H9 (cell line): ENCODE results near the gene CNRIP1. TPM values are rescaled to one million over a fixed set of nuclear protein-coding genes. Genes with fewer than 3 reads are reported as not detected.

Experiments
- DNase-seq: peaks from one replicate; pipeline ENCODE4 v3.0.0-alpha.2; 2017
- H2AFZ ChIP-seq: one replicate; pipeline ENCODE4 v1.6.1; 2013; ENCODE audit warnings: mild to moderate bottlenecking, low read length, control low read depth, moderate library complexity
- H2AK5ac ChIP-seq: 2 replicates; pipeline ENCODE4 v1.6.1; 2013; ENCODE audit warnings: low read length, control low read depth, mixed read lengths; ENCODE audit not compliant: insufficient read length
- H2BK120ac ChIP-seq: one replicate; pipeline ENCODE4 v1.6.1; 2013; ENCODE audit warnings: low read depth, mild to moderate bottlenecking, low read length, control low read depth, inconsistent platforms; ENCODE audit not compliant: poor library complexity, severe bottlenecking
- H2BK12ac ChIP-seq: 2 replicates; pipeline ENCODE4 v1.6.1; 2013; ENCODE audit warnings: low read length, control low read depth, mixed read lengths, low read depth; ENCODE audit not compliant: insufficient read length
- H2BK15ac ChIP-seq: 2 replicates; pipeline ENCODE4 v1.6.1; 2013; ENCODE audit warnings: low read depth, low read length, control low read depth
- H2BK20ac ChIP-seq: one replicate; pipeline ENCODE4 v1.6.1; 2013; ENCODE audit warnings: low read depth, mild to moderate bottlenecking, low read length, control low read depth, inconsistent platforms; ENCODE audit not compliant: poor library complexity, severe bottlenecking
- H2BK5ac ChIP-seq: 2 replicates; pipeline ENCODE4 v1.6.1; 2013; ENCODE audit warnings: low read length, control low read depth, mixed read lengths; ENCODE audit not compliant: insufficient read length
- H3K14ac ChIP-seq: 2 replicates; pipeline ENCODE4 v1.6.1; 2013; ENCODE audit warnings: low read length, control low read depth; ENCODE audit not compliant: insufficient read depth
- H3K18ac ChIP-seq: 2 replicates; pipeline ENCODE4 v1.6.1; 2013; ENCODE audit warnings: low read depth, mild to moderate bottlenecking, mixed read lengths, low read length, control low read depth; ENCODE audit not compliant: insufficient read length
- H3K23ac ChIP-seq: 2 replicates; pipeline ENCODE4 v1.6.1; 2013; ENCODE audit warnings: low read length, control low read depth, mixed read lengths, low read depth; ENCODE audit not compliant: insufficient read length
- H3K23me2 ChIP-seq: 2 replicates; pipeline ENCODE4 v1.6.1; 2013; ENCODE audit warnings: low read depth, mild to moderate bottlenecking, mixed read lengths, low read length, control low read depth; ENCODE audit not compliant: insufficient read length, poor library complexity, severe bottlenecking
- H3K27ac ChIP-seq: 2 replicates; pipeline ENCODE4 v1.5.1; 2013; ENCODE audit warnings: low read length, control low read depth, mixed read lengths, low read depth; ENCODE audit not compliant: insufficient read length
- H3K27me3 ChIP-seq: 2 replicates; pipeline ENCODE4 v1.6.1; 2013; ENCODE audit warnings: low read length, control low read depth, inconsistent platforms; ENCODE audit not compliant: insufficient read depth
- H3K4ac ChIP-seq: 2 replicates; pipeline ENCODE4 v1.6.1; 2013; ENCODE audit warnings: low read depth, mild to moderate bottlenecking, control low read depth, inconsistent platforms, low read length, moderate library complexity
- H3K4me1 ChIP-seq: 2 replicates; pipeline ENCODE4 v1.6.1; 2013; ENCODE audit warnings: low read length, control low read depth, inconsistent platforms; ENCODE audit not compliant: insufficient read depth
- H3K4me2 ChIP-seq: 2 replicates; pipeline ENCODE4 v1.6.1; 2013; ENCODE audit warnings: low read length, control low read depth, mixed read lengths; ENCODE audit not compliant: insufficient read length, insufficient read depth
- H3K56ac ChIP-seq: 2 replicates; pipeline ENCODE4 v1.6.1; 2013; ENCODE audit warnings: low read depth, mild to moderate bottlenecking, mixed read lengths, low read length, control low read depth; ENCODE audit not compliant: insufficient read length
- H3K79me1 ChIP-seq: 2 replicates; pipeline ENCODE4 v1.6.1; 2013; ENCODE audit warnings: low read depth, mild to moderate bottlenecking, moderate library complexity, low read length, control low read depth, inconsistent platforms; ENCODE audit not compliant: insufficient read depth, poor library complexity, severe bottlenecking
- H3K79me2 ChIP-seq: 2 replicates; pipeline ENCODE4 v1.6.1; 2013; ENCODE audit warnings: low read length, control low read depth, inconsistent platforms; ENCODE audit not compliant: insufficient read depth
- H3K9ac ChIP-seq: 2 replicates; pipeline ENCODE4 v1.6.1; 2013; ENCODE audit warnings: low read length, control low read depth, mixed read lengths; ENCODE audit not compliant: insufficient read length; ENCODE audit errors: extremely low read depth
- H3K9me3 ChIP-seq: one replicate; pipeline ENCODE4 v1.6.1; 2013; ENCODE audit warnings: low read depth, low read length, inconsistent platforms; ENCODE audit not compliant: control insufficient read depth
- H3T11ph ChIP-seq: one replicate; pipeline ENCODE4 v1.6.1; 2013; ENCODE audit warnings: mild to moderate bottlenecking, low read length, control low read depth, inconsistent platforms
- H4K20me1 ChIP-seq: one replicate; pipeline ENCODE4 v1.6.1; 2013; ENCODE audit not compliant: control insufficient read depth, insufficient read length, insufficient read depth
- H4K5ac ChIP-seq: 2 replicates; pipeline ENCODE4 v1.6.1; 2013; ENCODE audit warnings: low read depth, mild to moderate bottlenecking, mixed read lengths, low read length, control low read depth; ENCODE audit not compliant: insufficient read length
- H4K8ac ChIP-seq: replicated peaks from 2 replicates; pipeline ENCODE4 v1.6.1; 2013; ENCODE audit warnings: low read length, control low read depth, mixed read lengths, low read depth; ENCODE audit not compliant: insufficient read length
- H4K91ac ChIP-seq: 2 replicates; pipeline ENCODE4 v1.6.1; 2013; ENCODE audit warnings: low read depth, mild to moderate bottlenecking, moderate library complexity, mixed read lengths, low read length, control low read depth; ENCODE audit not compliant: insufficient read length
- H3K27ac Mint-ChIP-seq, 3 experiments: 2 replicates in 2 of 3; 3 replicates in 1 of 3; pipeline ENCODE4 v1.8.0; 2020 to 2021; ENCODE audit warnings: mixed read lengths in 3 of 3, mild to moderate bottlenecking in 1 of 3, moderate library complexity in 1 of 3
- H3K27me3 Mint-ChIP-seq: 2 replicates; pipeline ENCODE4 v1.8.0; 2021; ENCODE audit warnings: low read depth, mild to moderate bottlenecking, moderate library complexity, mixed read lengths
- H3K36me3 Mint-ChIP-seq, 3 experiments: 2 replicates in 2 of 3; 3 replicates in 1 of 3; pipeline ENCODE4 v1.8.0; 2020 to 2021; ENCODE audit warnings: low read depth in 3 of 3, mixed read lengths in 3 of 3; ENCODE audit not compliant: insufficient read depth in 1 of 3
- H3K4me1 Mint-ChIP-seq, 2 experiments: 2 replicates each; pipeline ENCODE4 v1.8.0; 2020; ENCODE audit warnings: mixed read lengths in 2 of 2
- H3K4me3 Mint-ChIP-seq, 2 experiments: 2 replicates in 1 of 2; 3 replicates in 1 of 2; pipeline ENCODE4 v1.8.0; 2020 to 2021; ENCODE audit warnings: mild to moderate bottlenecking in 2 of 2, mixed read lengths in 2 of 2, moderate library complexity in 1 of 2
- H3K9me3 Mint-ChIP-seq, 2 experiments: 2 replicates in 1 of 2; 3 replicates in 1 of 2; pipeline ENCODE4 v1.8.0; 2020; ENCODE audit warnings: mild to moderate bottlenecking in 2 of 2, mixed read lengths in 2 of 2, moderate library complexity in 1 of 2
- CTCF ChIP-seq: fragments of 200-600 bp; sonication (generic); conservative IDR thresholded peaks from 3 replicates; pipeline ENCODE4 v1.8.0; 2021; ENCODE audit warnings: antibody characterized with exemption, mild to moderate bottlenecking
- WGBS: extraction: QIAGEN DNeasy Blood & Tissue Kit; methylation state at CpG from one replicate; pipeline ENCODE4 v1.1.7; 2013; ENCODE audit warnings: missing lambda C conversion rate, low lambda C conversion rate, mixed read lengths; ENCODE audit not compliant: insufficient read length; ENCODE audit errors: extremely low coverage; 5-methylcytosine and 5-hydroxymethylcytosine counted together
- total RNA-seq: library from RNA; stranded (reverse); gene quantifications from 2 replicates; pipeline ENCODE4 v1.2.1, GENCODE V29; 2021

The CNRIP1 gene
- total RNA-seq, 1 experiment from 2014 or later = 0.70 TPM

- Histone ChIP-seq H3T11ph (no peak overlapping the region), H3K9me3 (no peaks in the 10 kb centered on the region), H3K56ac (no peak overlapping the region), H3K23ac (no peak overlapping the region), H2BK120ac (no peak overlapping the region), H2BK12ac (no peak overlapping the region), H3K23me2 (no peaks in the 10 kb centered on the region), H3K4me2 (no peak overlapping the region), H3K18ac (no peak overlapping the region), H3K4me1 (no peaks in the 10 kb centered on the region), H2AFZ (no peak overlapping the region), H2BK20ac (no peak overlapping the region), H3K27me3 (no peaks in the 10 kb centered on the region), H4K91ac (no peak overlapping the region), H4K5ac (no peak overlapping the region), H3K14ac (no peak overlapping the region), H2BK5ac (no peak overlapping the region), H3K9ac (no peak overlapping the region), H2BK15ac (no peak overlapping the region), H3K79me1 (no peaks in the 10 kb centered on the region), H2AK5ac (no peak overlapping the region), H3K27ac (no peak overlapping the region), H3K79me2 (no peaks in the 10 kb centered on the region), H4K8ac (no peak overlapping the region), H4K20me1 (no peaks in the 10 kb centered on the region), H3K4ac (no peak overlapping the region)
- H3K27ac Mint-ChIP-seq = no peak overlapping the region
- H3K4me1 Mint-ChIP-seq = 0 out of 4 replicates have a peak, but pooled peaks cover 0 to 3% of the 10 kb centered on the region in 2 experiments
- no CpG with 5 or more reads among the region's 6 CpGs for WGBS
- H3K4me3 Mint-ChIP-seq = no peak overlapping the region
- H3K27me3 Mint-ChIP-seq = no peaks in the 10 kb centered on the region
- no peaks in the 10 kb centered on the region for H3K36me3 Mint-ChIP-seq
- DNase-seq = no peak
- no peaks in the 10 kb centered on the region for H3K9me3 Mint-ChIP-seq
- TF ChIP-seq CTCF = no peak
These were observed 49.0 kb upstream of the CNRIP1 start for GRCh38 chr2:68368654-68369336.
